Measurements from ENCODE around the gene SCN5A.

- TF ChIP-seq CTCF (IDR thresholded peaks at IDR 0.05), result no peak
- no peak for TF ChIP-seq POLR2AphosphoS5 (IDR thresholded peaks at IDR 0.05)
Observed at GRCh38 chr3:38564631-38565338, 84.7 kb downstream of the SCN5A start.
